K562 (cell line): ENCODE measurements around the gene SOX6. TPM values are rescaled to one million over a fixed set of nuclear protein-coding genes. Genes with fewer than 3 reads are reported as not detected.

Source experiments
- polyA plus RNA-seq, 8 experiments: library from polyadenylated mRNA; depleted of rRNA in 4 of 8; stranded (reverse) in 5 of 8; unstranded in 3 of 8; fragments of >200 nt; fragmentation: Nextera tagmentation in 2 of 8; fragmentation: Illumina TruSeq in 1 of 8; extraction: Ambion mirVana in 2 of 8; extraction: Trizol in 1 of 8; gene quantifications; 2 replicates each; pipeline versions ENCODE4 v1.2.1 to v1.2.3, GENCODE V29; 2011 to 2014; ENCODE audit warnings: inconsistent platforms in 1 of 8, missing spikeins in 1 of 8
- total RNA-seq, 7 experiments: library from RNA; depleted of rRNA in 6 of 7; stranded (reverse); fragments of >200 nt in 6 of 7; fragmentation: Illumina TruSeq in 2 of 7; extraction: Trizol in 2 of 7; gene quantifications; 2 replicates each; pipeline versions ENCODE4 v1.2.1 to v1.2.3, GENCODE V29; 2011 to 2021; ENCODE audit warnings: low replicate concordance in 1 of 7
- TF ChIP-seq, protein P1 (sequence below), 2 experiments: fragments of 450-650 bp in 1 of 2; sonication (generic) in 1 of 2; formaldehyde crosslinking in 1 of 2; IDR thresholded peaks; 2 replicates each; pipeline versions ENCODE4 v1.7.1 to v1.9.0; 2016 to 2022; ENCODE audit warnings: inconsistent platforms in 1 of 2, mild to moderate bottlenecking in 1 of 2, missing genetic modification reagents in 1 of 2
- TF ChIP-seq, protein P2 (sequence below), 3 experiments: fragments of 200-800 bp in 1 of 3; sonication (Bioruptor generic) in 1 of 3; sonication (generic) in 1 of 3; formaldehyde crosslinking in 1 of 3; IDR thresholded peaks; 2 replicates each; pipeline versions ENCODE4 v1.6.1 to v1.8.0; 2016 to 2022; ENCODE audit warnings: mild to moderate bottlenecking in 2 of 3, missing compliant biosample characterization in 2 of 3, missing genetic modification characterization in 2 of 3, missing genetic modification reagents in 1 of 3

The SOX6 gene
- total and polyA plus RNA-seq, 9 of the 15 experiments (the other 6 are each of a cell fraction or from before 2014, with no cell fraction given): 0.89 to 8.7 (median 5.7) TPM

DNA sequence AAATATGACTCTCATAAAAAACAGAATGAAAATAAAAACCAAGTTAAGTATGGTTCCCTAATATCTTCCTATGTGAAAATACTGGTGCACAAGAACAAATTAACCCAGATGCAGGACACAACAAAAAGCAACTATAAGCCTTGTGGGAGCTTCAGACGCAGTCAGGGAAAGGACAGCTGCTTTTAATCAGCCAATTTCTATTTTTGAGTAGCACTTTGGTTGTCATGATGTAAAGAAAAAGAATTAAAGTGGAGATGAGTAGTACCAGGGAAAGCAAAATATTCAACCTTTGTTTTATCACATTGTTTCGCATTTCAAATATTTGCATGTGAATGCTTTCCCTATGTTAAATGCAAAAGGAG, 339.9 kb downstream of the SOX6 start (continued):
- TF ChIP-seq, protein P1, sequence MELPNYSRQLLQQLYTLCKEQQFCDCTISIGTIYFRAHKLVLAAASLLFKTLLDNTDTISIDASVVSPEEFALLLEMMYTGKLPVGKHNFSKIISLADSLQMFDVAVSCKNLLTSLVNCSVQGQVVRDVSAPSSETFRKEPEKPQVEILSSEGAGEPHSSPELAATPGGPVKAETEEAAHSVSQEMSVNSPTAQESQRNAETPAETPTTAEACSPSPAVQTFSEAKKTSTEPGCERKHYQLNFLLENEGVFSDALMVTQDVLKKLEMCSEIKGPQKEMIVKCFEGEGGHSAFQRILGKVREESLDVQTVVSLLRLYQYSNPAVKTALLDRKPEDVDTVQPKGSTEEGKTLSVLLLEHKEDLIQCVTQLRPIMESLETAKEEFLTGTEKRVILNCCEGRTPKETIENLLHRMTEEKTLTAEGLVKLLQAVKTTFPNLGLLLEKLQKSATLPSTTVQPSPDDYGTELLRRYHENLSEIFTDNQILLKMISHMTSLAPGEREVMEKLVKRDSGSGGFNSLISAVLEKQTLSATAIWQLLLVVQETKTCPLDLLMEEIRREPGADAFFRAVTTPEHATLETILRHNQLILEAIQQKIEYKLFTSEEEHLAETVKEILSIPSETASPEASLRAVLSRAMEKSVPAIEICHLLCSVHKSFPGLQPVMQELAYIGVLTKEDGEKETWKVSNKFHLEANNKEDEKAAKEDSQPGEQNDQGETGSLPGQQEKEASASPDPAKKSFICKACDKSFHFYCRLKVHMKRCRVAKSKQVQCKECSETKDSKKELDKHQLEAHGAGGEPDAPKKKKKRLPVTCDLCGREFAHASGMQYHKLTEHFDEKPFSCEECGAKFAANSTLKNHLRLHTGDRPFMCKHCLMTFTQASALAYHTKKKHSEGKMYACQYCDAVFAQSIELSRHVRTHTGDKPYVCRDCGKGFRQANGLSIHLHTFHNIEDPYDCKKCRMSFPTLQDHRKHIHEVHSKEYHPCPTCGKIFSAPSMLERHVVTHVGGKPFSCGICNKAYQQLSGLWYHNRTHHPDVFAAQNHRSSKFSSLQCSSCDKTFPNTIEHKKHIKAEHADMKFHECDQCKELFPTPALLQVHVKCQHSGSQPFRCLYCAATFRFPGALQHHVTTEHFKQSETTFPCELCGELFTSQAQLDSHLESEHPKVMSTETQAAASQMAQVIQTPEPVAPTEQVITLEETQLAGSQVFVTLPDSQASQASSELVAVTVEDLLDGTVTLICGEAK (IDR thresholded peaks at IDR 0.05): no peak
- TF ChIP-seq, protein P1 (CRISPR knock-in tag; IDR thresholded peaks at IDR 0.05): no peak
- TF ChIP-seq, protein P2, sequence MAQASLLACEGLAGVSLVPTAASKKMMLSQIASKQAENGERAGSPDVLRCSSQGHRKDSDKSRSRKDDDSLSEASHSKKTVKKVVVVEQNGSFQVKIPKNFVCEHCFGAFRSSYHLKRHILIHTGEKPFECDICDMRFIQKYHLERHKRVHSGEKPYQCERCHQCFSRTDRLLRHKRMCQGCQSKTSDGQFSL (CRISPR knock-in tag; IDR thresholded peaks at IDR 0.05): no peak
- TF ChIP-seq, protein P2 (tag; IDR thresholded peaks at IDR 0.05): no peak
